Body of pancreas (tissue), 4 donors: ENCODE data around the gene DTYMK. TPM values are rescaled to one million over a fixed set of nuclear protein-coding genes. Genes with fewer than 3 reads are reported as not detected.

ENCODE experiments used
- ATAC-seq: fragments of 150-250 bp; one replicate; pipeline ENCODE4 v1.9.1; 2016
- DNase-seq, 4 donors: peaks; one replicate each; pipeline ENCODE4 v3.0.0-alpha.2; 2019
- H3K27ac ChIP-seq, 4 donors: fragments of 200-600 bp; sonication (generic); 1 replicate in 3 of 4; 2 replicates in 1 of 4; pipeline versions ENCODE4 v1.5.1 to v1.6.1; 2016 to 2019; ENCODE audit warnings: mild to moderate bottlenecking in 1 of 4, mixed read lengths in 1 of 4, moderate library complexity in 1 of 4
- H3K27me3 ChIP-seq, 2 donors: fragments of 200-600 bp; sonication (generic); one replicate each; pipeline ENCODE4 v1.6.0; 2016; ENCODE audit warnings: mild to moderate bottlenecking in 1 of 2
- H3K36me3 ChIP-seq, 2 donors: fragments of 200-600 bp; sonication (generic); replicated peaks in 1 of 2; 2 replicates each; pipeline ENCODE4 v1.5.1; 2016; ENCODE audit warnings: low read depth in 2 of 2; ENCODE audit not compliant: insufficient read depth in 1 of 2
- H3K4me1 ChIP-seq: fragments of 200-600 bp; sonication (generic); one replicate; pipeline ENCODE4 v1.6.0; 2016
- H3K4me3 ChIP-seq, 2 donors: fragments of 200-600 bp; sonication (generic); 1 replicate in 1 of 2; 2 replicates in 1 of 2; pipeline ENCODE4 v1.5.1; 2016 to 2019
- H3K9me3 ChIP-seq, 3 donors: fragments of 200-600 bp; sonication (generic); 1 replicate in 2 of 3; 2 replicates in 1 of 3; pipeline ENCODE4 v1.5.1; 2016
- CTCF ChIP-seq, 7 experiments: fragments of 450-650 bp in 4 of 7; fragments of 200-600 bp in 3 of 7; sonication (generic) in 3 of 7; IDR thresholded peaks; one replicate each; pipeline ENCODE4 v1.5.1; 2016 to 2019; ENCODE audit warnings: antibody characterized with exemption in 7 of 7
- POLR2A ChIP-seq, 3 donors: fragments of 450-650 bp; IDR thresholded peaks; one replicate each; pipeline ENCODE4 v1.6.1; 2016; ENCODE audit warnings: antibody characterized with exemption in 3 of 3, mild to moderate bottlenecking in 2 of 3
- WGBS, 2 donors: methylation state at CpG; one replicate each; pipeline ENCODE4 v1.1.5; 2017; 5-methylcytosine and 5-hydroxymethylcytosine counted together
- intact Hi-C: fragments of 100-400 bp; cut with DNase I; formaldehyde crosslinking; loops from one replicate; pipeline ENCODE4 v1.15.1; 2023
- total RNA-seq, 2 donors: library from RNA; depleted of rRNA; stranded (reverse); fragments of >200 nt; gene quantifications; one replicate each; pipeline ENCODE4 v1.1.0, GENCODE V29; 2016

DTYMK gene
- total RNA-seq, 2 donors from 2014 or later = 5.7 to 12.5 TPM

- TF ChIP-seq CTCF (IDR thresholded peaks at IDR 0.05) = no peak
- no peak for TF ChIP-seq POLR2A (IDR thresholded peaks at IDR 0.05)
- peaks cover 8% of the 10 kb centered on the region for H3K4me1 ChIP-seq
- peaks cover 9 to 14% of the 10 kb centered on the region in 2 donors for H3K36me3 ChIP-seq
- H3K9me3 ChIP-seq = no peaks in the 10 kb centered on the region
- H3K27me3 ChIP-seq = no peaks in the 10 kb centered on the region
- DNase-seq = no peak
- H3K27ac ChIP-seq = no peak overlapping the region
- ATAC-seq = no peak
- 92 to 93% methylated on average over 12 of the region's 12 CpGs for WGBS, 2 donors
- intact Hi-C loops = no loop called here
- no peak overlapping the region for H3K4me3 ChIP-seq
Observed at GRCh38 chr2:241654551-241654950, 32.1 kb downstream of the DTYMK start.

- DNase-seq (no peak), ATAC-seq (no peak)
- 94 to 98% methylated on average over 9 to 11 of the region's 13 CpGs for WGBS, 2 donors
- intact Hi-C loops = no loop called here
- TF ChIP-seq POLR2A (IDR thresholded peaks at IDR 0.05) (no peak), CTCF (IDR thresholded peaks at IDR 0.05) (no peak)
- Histone ChIP-seq H3K4me1 (peaks cover 4% of the 10 kb centered on the region), H3K27ac (no peak overlapping the region), H3K27me3 (no peaks in the 10 kb centered on the region), H3K4me3 (no peak overlapping the region), H3K9me3 (no peaks in the 10 kb centered on the region), H3K36me3 (peaks cover 9 to 14% of the 10 kb centered on the region in 2 donors)
Observed at GRCh38 chr2:241653210-241653750, 33.3 kb downstream of the DTYMK start.

GRCh38 chr2:241652722-241653121, 33.9 kb downstream of the DTYMK start:
- H3K9me3 ChIP-seq = no peaks in the 10 kb centered on the region
- no peak for DNase-seq
- H3K27ac ChIP-seq = no peak overlapping the region
- H3K27me3 ChIP-seq = no peaks in the 10 kb centered on the region
- peaks cover 4% of the 10 kb centered on the region for H3K4me1 ChIP-seq
- no peak for ATAC-seq
- H3K36me3 ChIP-seq = peaks cover 9 to 12% of the 10 kb centered on the region in 2 donors
- TF ChIP-seq POLR2A (IDR thresholded peaks at IDR 0.05) = no peak
- no peak for TF ChIP-seq CTCF (IDR thresholded peaks at IDR 0.05)
- intact Hi-C loops = no loop called here
- no peak overlapping the region for H3K4me3 ChIP-seq
- 93 to 97% methylated on average over 3 to 9 of the region's 9 CpGs for WGBS, 2 donors

- WGBS, 2 donors = 93% methylated on average over 9 of the region's 9 CpGs
- ATAC-seq (no peak), DNase-seq (no peak)
Observed at GRCh38 chr2:241652142-241652541, 34.5 kb downstream of the DTYMK start.

More at GRCh38 chr2:241652142-241652541, 34.5 kb downstream of the DTYMK start:
- peaks cover 9 to 12% of the 10 kb centered on the region in 2 donors for H3K36me3 ChIP-seq
- H3K4me1 ChIP-seq = peaks cover 4% of the 10 kb centered on the region
- intact Hi-C loops = no loop called here
- no peaks in the 10 kb centered on the region for H3K9me3 ChIP-seq
- TF ChIP-seq CTCF (IDR thresholded peaks at IDR 0.05) (no peak), POLR2A (IDR thresholded peaks at IDR 0.05) (no peak)
- H3K27me3 ChIP-seq = no peaks in the 10 kb centered on the region
- no peak overlapping the region for H3K4me3 ChIP-seq
- H3K27ac ChIP-seq = no peak overlapping the region
